GM21786 (cell line): Measurements from ENCODE around the gene NBPF14.
"Not testable (repeated sequence)": the region's sequence is repeated elsewhere in the genome, so short reads cannot be mapped to it uniquely, and the experiment has no call there.

Source experiments
- ATAC-seq: cut with Tn5 transposase; IDR thresholded peaks from one replicate; pipeline ENCODE4 v1.9.1; 2021; ENCODE audit not compliant: unreplicated experiment

The NBPF14 gene

GRCh38 chr1:148595911-148596310 is at the start of gene NBPF14:
Gene NBPF14, minus strand, starts transcription at chr1:148596011. Its CDS starts 294 bp downstream, at chr1:148595717.
- ATAC-seq, result not testable (repeated sequence)

GRCh38 chr1:148625451-148625850 is 29.6 kb upstream of the NBPF14 start:
- ATAC-seq, result not testable (repeated sequence)

GRCh38 chr1:148618216-148618615 is 22.4 kb upstream of the NBPF14 start:
- ATAC-seq, result not testable (repeated sequence)

- ATAC-seq, result not testable (repeated sequence)
Observed at GRCh38 chr1:148605266-148605665, 9.5 kb upstream of the NBPF14 start.

- not testable (repeated sequence) for ATAC-seq
Observed at GRCh38 chr1:148595360-148595759, 451 bp downstream of the NBPF14 start.

- ATAC-seq, result not testable (repeated sequence)
Observed at GRCh38 chr1:148591098-148591497, 4.7 kb downstream of the NBPF14 start.

- not testable (repeated sequence) for ATAC-seq
Observed at GRCh38 chr1:148532158-148532557, 63.7 kb downstream of the NBPF14 start.

GRCh38 chr1:148529101-148529567 is 66.7 kb downstream of the NBPF14 start:
- not testable (repeated sequence) for ATAC-seq

- not testable (repeated sequence) for ATAC-seq
Observed at GRCh38 chr1:148528591-148528990, 67.2 kb downstream of the NBPF14 start.

- not testable (repeated sequence) for ATAC-seq
Observed at GRCh38 chr1:148526587-148526986, 69.2 kb downstream of the NBPF14 start.

- not testable (repeated sequence) for ATAC-seq
Observed at GRCh38 chr1:148523205-148524144, 72.3 kb downstream of the NBPF14 start.

GRCh38 chr1:148522561-148523204 is 73.1 kb downstream of the NBPF14 start:
- ATAC-seq, result peak; percentile 79

GRCh38 chr1:148522072-148522471 is 73.7 kb downstream of the NBPF14 start:
- ATAC-seq, result peak; percentile 54

- ATAC-seq, result not testable (repeated sequence)
Observed at GRCh38 chr1:148514310-148514709, 81.5 kb downstream of the NBPF14 start.

- ATAC-seq, result not testable (repeated sequence)
Observed at GRCh38 chr1:148512571-148513184, 83.1 kb downstream of the NBPF14 start.

- ATAC-seq, result not testable (repeated sequence)
Observed at GRCh38 chr1:148493933-148494332, 101.9 kb downstream of the NBPF14 start.

GRCh38 chr1:148483029-148483428 is 112.8 kb downstream of the NBPF14 start, which contains the start of gene PPIAL4G:
Gene PPIAL4G, minus strand, starts transcription at chr1:148483302. Its CDS starts 50 bp downstream, at chr1:148483252.
- not testable (repeated sequence) for ATAC-seq
